ENCODE data around the gene UNC13A.

The UNC13A gene

GRCh38 chr19:17659996-17660395 lies 28.2 kb downstream of the UNC13A start:
- DNase-seq: no peak

- no peak for DNase-seq
Measured at GRCh38 chr19:17658666-17659065, 29.5 kb downstream of the UNC13A start.

DNA sequence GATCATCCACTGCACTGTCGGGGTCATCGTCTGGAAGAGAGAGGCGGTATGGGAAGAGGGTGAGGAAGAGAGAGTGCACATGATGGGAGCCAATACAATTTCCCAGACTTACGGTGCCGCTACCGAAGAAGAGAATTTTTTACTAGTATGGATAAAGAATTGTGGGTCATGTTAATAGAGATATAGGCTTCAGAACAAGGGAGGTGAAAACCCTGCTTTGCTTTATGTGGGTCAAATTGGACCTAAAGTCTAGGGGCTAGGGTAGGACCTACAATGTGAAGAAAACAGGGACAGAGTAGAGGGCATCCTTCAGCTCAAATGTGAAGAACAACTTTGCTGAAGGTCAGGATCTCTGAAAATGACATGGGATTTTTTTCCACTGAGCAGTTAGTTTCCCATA lies 29.9 kb downstream of the UNC13A start:
- DNase-seq: no peak

GRCh38 chr19:17656970-17657369 lies 31.2 kb downstream of the UNC13A start:
- no peak for DNase-seq

GRCh38 chr19:17655751-17656472 lies 32.2 kb downstream of the UNC13A start:
- no peak for DNase-seq

DNA sequence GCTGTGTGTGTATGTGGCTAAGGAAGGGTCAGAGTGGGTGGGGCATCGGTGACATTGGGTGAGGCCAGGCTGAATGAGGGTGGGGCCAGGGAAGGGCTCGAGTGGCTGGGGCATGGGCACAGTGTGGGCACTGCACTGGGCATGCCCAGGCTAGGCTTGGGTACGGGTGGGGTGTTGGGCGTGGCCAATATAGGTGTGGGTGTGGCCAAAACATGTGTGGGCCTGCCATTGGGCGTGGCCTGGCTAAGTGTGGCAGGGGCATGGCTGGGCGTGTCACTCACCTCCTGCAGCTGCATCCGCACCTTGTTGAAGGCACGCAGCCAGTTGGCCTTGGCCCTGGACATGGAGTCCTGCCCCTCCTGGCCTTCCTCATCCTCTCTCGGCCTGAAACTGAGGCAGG lies 33.2 kb downstream of the UNC13A start:
- no peak for DNase-seq

- no peak for DNase-seq
Measured at GRCh38 chr19:17652627-17653026, 35.5 kb downstream of the UNC13A start.

DNA sequence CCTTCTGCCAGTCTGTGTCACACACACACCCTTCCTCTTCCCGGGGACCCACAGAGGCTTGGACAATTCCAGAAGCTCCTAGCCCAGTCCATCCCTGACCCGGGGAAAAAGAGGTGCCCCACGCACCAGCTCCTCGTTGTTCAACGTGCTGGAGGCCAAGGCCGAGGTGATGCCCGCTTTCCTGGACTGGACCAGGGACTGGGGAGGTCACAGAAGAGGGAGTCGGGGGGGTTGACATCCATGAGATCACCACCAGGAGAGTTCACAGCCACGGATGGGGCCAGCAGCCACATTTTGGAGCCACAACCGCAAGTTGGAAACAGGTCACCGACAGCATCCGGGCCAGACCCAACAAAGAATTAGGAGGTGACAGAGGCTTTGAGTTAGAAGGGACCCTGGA lies 39.4 kb downstream of the UNC13A start:
- no peak for DNase-seq

GRCh38 chr19:17648097-17648660 lies 40.0 kb downstream of the UNC13A start:
- no peak for DNase-seq

DNA sequence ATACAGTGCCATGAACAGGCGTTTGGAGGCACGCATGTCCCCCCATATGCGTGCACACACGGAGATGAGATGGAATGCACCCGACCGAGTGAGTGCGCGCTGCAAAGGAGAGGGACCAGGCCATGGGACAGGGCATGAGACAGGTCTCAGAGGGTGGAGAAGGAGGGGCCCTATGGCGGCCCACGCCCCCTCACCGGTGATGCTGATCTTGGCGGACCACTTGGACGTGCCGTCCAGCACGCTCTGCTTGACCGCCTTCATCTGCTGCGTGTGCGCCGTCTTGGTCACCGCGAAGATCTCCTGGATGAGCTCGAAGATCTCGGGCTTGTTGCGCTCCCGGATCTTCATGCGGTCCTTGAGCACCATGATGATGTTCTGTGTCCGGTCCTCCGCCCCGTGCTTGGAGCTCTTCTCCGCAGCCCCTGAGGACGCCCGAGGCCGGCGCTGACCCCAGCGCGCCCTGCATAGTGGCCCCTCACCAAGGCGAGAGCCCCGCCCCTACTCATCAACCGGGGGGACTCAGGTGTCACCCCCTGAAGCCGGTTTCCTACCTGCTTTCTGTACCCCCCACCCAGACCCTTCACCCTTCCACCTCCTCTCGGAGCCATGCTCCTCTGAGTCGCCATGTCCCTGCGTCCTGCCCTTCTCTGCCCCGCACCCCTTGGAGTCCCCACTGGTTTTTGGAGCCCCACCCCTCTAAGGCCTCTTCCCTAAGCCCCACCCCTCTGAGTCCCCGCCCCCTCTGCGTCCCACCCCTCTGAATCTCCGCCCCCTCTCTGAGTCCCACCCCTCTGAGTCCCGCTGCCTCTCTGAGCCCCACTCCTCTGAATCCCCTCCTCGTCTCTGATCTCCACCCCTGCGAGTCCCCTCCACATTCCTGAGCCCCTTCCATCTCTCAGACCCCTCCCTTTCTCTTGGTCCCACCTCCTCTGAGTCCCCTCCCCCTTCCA lies 40.8 kb downstream of the UNC13A start:
- no peak for DNase-seq

DNA sequence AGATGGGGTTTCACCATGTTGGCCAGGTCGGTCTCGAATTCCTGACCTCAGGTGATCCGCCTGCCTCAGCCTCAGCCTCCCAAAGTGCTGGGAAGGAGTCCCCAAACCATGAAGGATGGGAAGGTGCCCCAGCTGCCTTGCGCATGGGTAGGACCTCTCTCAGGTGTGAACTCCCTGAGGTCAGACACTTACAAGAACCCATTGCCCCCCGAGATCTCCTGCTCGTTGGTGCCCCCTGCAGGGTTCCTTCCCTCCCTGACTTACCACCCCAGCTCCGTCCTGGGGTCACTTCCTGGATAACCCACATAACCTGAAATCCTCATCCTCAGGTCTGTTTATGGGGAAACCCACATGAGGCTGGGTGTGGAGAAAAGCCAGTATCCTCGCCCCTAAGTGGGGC lies 41.7 kb downstream of the UNC13A start:
- no peak for DNase-seq

DNA sequence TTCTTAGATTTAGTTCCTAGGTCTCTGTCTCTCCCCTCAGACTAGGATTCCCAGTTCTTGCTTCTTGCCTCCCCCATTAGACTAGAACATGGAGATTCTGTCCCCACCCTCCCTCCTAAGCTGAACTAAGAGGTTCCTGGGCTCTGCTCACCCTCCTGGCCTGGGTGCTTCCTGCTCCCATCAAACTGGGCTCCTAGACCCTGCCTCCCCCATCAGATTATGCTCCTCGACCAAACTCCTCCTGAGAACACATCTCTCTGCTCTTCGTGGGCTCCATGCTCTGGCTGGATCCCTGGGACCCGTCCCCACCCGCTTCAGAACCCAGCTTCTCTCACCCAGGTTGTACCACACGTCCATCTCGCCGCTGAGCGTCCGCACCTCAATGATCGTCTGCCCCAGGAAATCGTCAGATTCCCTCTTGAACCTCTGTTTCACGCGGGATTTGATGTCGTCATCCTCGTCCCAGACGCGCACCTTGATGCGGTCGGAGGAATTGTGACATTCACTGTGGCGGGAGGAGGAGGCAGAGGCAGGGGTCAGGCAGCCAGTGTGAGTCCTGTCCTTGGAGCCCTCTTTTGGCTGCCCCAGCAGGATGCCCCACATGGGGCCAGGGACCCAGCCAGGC lies 42.7 kb downstream of the UNC13A start:
- DNase-seq: no peak

GRCh38 chr19:17642656-17643055 lies 45.5 kb downstream of the UNC13A start:
- DNase-seq: no peak

- DNase-seq: no peak
Measured at GRCh38 chr19:17641846-17642245, 46.3 kb downstream of the UNC13A start.

DNA sequence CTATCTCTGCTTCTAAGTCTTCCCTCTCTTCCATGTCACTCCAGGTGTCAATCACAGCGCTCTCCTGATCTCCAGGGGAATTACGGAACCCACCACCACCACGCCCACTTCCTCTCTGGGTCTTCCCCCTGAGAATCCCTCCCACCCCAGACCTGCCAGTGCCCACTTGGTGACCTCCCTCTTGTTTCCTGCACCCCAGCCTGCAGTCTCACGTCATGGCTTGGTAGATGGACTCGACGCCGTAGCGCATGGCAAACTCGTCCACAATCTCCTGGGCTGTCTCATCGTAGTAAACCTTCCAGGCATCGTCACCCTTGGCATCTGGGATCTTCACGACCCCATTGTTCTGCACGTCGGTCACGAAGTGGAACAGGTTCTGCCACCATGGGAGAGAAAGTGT lies 47.0 kb downstream of the UNC13A start:
- no peak for DNase-seq

DNA sequence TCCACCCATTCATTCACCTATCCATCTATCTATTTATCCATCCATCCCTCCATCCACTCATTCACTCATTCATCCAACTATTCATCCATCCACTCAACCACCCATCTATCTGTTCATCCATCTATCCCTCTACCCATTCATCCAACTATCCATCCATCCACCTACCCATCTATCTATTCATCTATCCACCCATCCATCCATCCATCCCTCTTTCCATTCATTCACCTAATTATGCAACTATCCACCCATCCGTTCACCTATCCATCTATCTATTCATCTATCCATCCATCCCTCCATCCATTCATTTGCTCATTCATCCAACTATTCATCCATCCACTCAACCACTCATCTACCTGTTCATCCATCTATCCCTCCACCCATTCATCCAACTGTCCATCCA lies 54.5 kb downstream of the UNC13A start:
- DNase-seq: no peak

DNA sequence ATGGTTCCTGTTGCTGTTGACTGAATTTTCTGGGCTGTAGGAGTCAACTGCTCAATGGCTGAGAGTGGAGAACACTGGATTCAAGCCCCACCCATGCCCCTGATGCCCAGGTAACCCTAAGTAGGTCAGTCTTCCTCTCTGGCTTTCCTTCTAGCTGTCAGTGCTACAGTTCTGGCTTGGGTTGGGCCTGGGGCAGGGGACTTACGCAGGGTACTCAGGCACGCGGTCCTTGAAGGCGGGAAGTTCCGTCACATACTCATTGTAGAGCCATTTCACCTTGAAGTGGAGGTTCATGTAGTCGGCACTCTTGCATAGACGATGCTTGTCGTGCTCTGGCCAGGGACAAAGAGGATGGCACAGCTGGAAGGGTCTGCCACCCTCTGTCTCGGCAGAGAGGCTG lies 55.6 kb downstream of the UNC13A start:
- no peak for DNase-seq

DNA sequence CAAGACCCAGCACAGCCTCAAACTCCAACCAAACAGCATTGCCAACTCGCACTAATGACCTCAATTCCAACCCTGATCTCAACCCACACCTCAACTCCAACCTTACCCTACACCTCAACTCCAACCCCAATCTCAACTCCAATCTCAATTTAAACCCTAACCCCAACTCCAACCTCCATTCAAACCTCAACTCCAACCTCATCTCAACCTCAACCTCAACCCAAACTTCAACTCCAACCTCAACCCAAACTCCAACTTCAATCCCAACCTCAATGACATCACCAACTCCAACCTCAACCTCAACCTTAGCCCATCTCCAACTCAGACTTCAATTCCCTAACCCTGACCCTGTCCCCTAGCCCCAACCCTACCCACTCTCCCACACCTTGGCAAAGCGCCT lies 58.4 kb downstream of the UNC13A start:
- no peak for DNase-seq

DNA sequence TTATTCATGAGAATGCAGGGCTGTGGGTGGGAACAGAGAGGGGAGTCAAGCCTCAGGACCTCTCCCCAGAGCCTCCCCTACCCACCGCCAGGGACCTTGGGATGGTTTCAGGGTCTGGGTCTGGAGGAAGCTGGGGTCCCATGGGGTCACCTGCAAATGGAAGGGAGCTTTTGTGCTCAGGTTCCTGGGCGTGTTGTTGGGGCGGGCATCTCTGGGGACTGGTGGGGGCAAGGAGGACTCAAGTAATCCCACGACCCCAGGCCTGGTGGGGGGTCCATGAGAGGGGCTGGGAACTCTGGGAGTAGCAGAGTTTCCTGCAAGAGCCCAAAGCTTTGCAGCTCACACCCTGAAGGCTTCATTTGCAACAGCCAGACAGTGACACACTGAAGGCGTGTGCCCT lies 60.2 kb downstream of the UNC13A start:
- no peak for DNase-seq

DNA sequence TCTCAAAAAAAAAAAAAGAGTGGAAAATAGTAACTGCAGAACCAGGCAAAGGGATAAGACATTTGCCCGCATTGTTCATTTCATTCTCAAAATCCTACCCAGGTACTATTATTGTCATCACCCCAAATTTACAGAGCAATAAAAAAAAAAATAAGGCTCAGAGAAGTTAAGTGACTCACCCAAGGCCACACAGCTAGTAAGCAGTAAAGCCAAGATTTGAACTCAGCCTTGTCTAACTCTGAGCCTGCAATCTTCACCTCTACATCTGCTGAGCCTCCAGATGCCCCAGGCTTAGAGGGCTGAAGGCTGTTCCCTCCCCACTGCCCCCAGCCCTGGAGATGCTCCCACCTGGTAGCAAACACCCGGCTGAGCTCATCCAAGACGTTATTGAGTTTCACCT lies 61.0 kb downstream of the UNC13A start:
- DNase-seq: no peak

DNA sequence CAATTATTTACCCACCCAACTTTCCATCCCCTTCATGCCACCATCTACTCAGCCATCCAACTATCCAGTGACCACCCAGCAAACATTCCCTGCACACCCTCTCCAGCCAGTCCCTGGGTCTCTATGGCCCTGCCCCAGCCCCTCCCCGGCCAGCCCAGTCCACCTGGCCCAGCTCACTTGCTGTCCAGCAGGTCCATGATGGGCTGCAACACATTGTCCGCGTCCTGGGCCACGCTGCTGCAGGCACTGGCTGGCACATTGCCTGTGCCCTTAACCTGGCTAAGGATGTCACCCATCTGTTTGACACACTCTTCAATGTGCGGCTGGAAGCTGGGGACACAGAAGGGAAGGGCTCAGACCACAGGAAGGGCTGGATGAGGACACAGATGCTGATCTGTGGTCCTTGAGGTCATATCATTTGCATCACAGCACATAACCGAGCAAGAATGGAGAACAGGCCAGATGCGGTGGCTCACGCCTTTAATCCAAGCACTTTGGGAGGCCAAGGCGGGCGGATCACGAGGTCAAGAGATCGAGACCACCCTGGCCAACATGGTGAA lies 61.6 kb downstream of the UNC13A start:
- DNase-seq: no peak

DNA sequence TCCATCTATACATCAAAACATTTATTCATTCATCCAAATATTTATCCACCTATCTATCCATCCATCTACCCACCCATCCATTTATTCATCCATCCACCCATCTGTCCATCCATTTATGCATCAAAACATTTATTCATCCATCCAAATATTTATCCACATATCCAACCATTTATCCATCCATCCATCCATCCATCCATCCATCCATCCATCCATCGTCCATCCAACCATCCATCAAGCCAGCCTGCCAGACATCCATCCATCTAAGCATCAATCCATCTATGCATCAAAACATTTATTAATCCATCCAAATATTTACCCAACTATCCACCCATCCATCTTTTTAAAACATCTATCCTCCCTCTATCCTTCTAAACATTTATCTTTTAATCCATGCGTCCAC lies 62.2 kb downstream of the UNC13A start:
- no peak for DNase-seq

GRCh38 chr19:17625043-17625442 lies 63.1 kb downstream of the UNC13A start:
- no peak for DNase-seq

All from NCI-H187 (cell line).